KMS-11 (cell line): ENCODE data around the gene MRPL53.

Experiments
- H2AFZ ChIP-seq: fragments of 200-600 bp; sonication (generic); 2 replicates; pipeline ENCODE4 v1.6.1; 2016; ENCODE audit warnings: antibody characterized with exemption, mixed run types, low read depth
- H3K27ac ChIP-seq: fragments of 200-600 bp; sonication (generic); 2 replicates; pipeline ENCODE4 v1.6.1; 2016; ENCODE audit warnings: mild to moderate bottlenecking, mixed run types
- H3K27me3 ChIP-seq: fragments of 200-600 bp; sonication (generic); 2 replicates; pipeline ENCODE4 v1.6.1; 2017; ENCODE audit warnings: mild to moderate bottlenecking, low read depth, mixed run types, moderate library complexity; ENCODE audit not compliant: insufficient read depth
- H3K36me3 ChIP-seq: fragments of 200-600 bp; sonication (generic); 2 replicates; pipeline ENCODE4 v1.6.1; 2017; ENCODE audit warnings: mild to moderate bottlenecking, mixed run types; ENCODE audit not compliant: insufficient read depth
- H3K4me1 ChIP-seq: fragments of 200-600 bp; sonication (generic); 2 replicates; pipeline ENCODE4 v1.6.1; 2016; ENCODE audit warnings: mild to moderate bottlenecking, low read depth, mixed run types; ENCODE audit not compliant: poor library complexity, severe bottlenecking
- H3K4me2 ChIP-seq: fragments of 200-600 bp; sonication (generic); 2 replicates; pipeline ENCODE4 v1.7.0; 2016; ENCODE audit warnings: mild to moderate bottlenecking, mixed run types
- H3K4me3 ChIP-seq: fragments of 200-600 bp; sonication (generic); IDR thresholded peaks from 2 replicates; pipeline ENCODE4 v1.6.1; 2017; ENCODE audit warnings: low read depth, low read length, mixed read lengths; ENCODE audit not compliant: insufficient read depth
- H3K79me2 ChIP-seq: fragments of 200-600 bp; sonication (generic); 2 replicates; pipeline ENCODE4 v1.6.1; 2016; ENCODE audit warnings: low read depth, mixed run types; ENCODE audit not compliant: insufficient read depth
- H3K9ac ChIP-seq: fragments of 200-600 bp; sonication (generic); 2 replicates; pipeline ENCODE4 v1.6.1; 2016; ENCODE audit warnings: mild to moderate bottlenecking, mixed run types
- H4K20me1 ChIP-seq: fragments of 200-600 bp; sonication (generic); 2 replicates; pipeline ENCODE4 v1.6.1; 2016; ENCODE audit warnings: mild to moderate bottlenecking, mixed run types; ENCODE audit not compliant: insufficient read depth
- TF ChIP-seq, protein P1 (sequence below): fragments of 200-600 bp; sonication (generic); conservative IDR thresholded peaks from 2 replicates; pipeline ENCODE4 v1.6.1; 2017; ENCODE audit warnings: low read depth, mild to moderate bottlenecking, antibody characterized with exemption, low read length, moderate library complexity, mixed read lengths

The MRPL53 gene

DNA sequence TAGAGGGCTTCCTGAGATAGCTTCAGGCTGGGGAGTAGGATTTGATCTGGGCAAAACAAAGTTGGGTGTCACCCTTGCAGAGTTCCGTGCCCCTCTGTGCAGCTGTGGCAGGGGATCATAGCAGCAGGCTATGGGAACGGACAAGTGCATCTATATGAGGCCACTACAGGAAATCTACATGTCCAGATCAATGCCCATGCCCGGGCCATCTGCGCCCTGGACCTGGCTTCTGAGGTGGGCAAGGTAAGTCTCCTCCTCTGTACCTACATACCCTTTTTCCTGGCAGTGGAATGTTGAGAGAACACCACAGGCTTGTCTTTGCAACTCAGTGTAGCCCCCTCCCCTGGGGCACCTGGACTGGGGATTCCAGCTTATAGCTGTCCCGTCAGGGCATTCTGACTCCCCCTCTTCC, 47.5 kb downstream of the MRPL53 start:
- no peak overlapping the region for H2AFZ ChIP-seq
- H3K4me3 ChIP-seq, result no peak overlapping the region
- H3K79me2 ChIP-seq, result no peaks in the 10 kb centered on the region
- H3K9ac ChIP-seq, result no peak overlapping the region
- H3K4me2 ChIP-seq, result no peak overlapping the region
- no peak overlapping the region for H3K27ac ChIP-seq
- no peaks in the 10 kb centered on the region for H4K20me1 ChIP-seq
- H3K4me1 ChIP-seq, result peaks cover 14% of the 10 kb centered on the region
- H3K27me3 ChIP-seq, result no peaks in the 10 kb centered on the region
- no peaks in the 10 kb centered on the region for H3K36me3 ChIP-seq
- TF ChIP-seq, protein P1, sequence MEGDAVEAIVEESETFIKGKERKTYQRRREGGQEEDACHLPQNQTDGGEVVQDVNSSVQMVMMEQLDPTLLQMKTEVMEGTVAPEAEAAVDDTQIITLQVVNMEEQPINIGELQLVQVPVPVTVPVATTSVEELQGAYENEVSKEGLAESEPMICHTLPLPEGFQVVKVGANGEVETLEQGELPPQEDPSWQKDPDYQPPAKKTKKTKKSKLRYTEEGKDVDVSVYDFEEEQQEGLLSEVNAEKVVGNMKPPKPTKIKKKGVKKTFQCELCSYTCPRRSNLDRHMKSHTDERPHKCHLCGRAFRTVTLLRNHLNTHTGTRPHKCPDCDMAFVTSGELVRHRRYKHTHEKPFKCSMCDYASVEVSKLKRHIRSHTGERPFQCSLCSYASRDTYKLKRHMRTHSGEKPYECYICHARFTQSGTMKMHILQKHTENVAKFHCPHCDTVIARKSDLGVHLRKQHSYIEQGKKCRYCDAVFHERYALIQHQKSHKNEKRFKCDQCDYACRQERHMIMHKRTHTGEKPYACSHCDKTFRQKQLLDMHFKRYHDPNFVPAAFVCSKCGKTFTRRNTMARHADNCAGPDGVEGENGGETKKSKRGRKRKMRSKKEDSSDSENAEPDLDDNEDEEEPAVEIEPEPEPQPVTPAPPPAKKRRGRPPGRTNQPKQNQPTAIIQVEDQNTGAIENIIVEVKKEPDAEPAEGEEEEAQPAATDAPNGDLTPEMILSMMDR, result no peak

DNA sequence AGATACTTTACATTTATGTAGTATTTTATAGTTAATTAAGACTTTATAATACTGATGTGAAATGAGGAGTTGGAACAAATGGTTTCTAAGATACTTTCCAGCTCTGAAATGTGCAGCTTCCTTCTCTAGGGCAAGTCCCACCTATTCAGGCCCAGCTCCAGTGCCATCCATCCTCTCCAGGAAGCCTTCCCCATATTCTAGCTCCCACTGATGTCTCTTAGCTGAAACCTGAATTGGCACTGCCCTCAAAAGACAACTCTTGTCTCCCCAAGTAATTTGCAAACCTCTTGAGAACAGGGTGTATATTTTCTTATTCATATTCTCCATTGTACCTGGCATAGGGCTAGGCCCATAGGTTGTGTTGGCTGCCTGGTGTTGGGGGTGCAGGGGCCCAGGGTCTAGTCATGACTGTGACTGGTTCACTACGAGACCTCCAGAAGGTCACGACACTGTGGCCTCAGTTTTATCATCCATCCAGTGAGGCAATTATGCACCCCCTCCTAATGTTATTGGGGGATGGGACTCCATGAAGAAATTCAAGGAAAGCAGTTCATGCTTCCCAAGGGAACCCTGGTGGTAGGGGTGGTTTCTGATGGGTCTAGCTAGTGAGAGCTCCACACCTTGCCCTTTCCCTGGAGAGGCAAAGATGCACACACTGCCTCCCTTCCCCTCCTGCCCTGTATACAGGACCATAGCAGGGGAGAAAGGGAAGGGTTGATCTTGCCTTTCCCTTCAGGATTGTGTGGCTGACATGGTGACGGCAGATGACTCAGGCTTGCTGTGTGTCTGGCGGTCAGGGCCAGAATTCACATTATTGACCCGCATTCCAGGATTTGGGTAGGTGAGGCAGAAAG, 48.1 kb downstream of the MRPL53 start:
- Histone ChIP-seq H2AFZ (no peak overlapping the region), H4K20me1 (no peaks in the 10 kb centered on the region), H3K27ac (no peak overlapping the region), H3K36me3 (no peaks in the 10 kb centered on the region), H3K27me3 (no peaks in the 10 kb centered on the region), H3K4me3 (no peak overlapping the region), H3K4me2 (no peak overlapping the region), H3K9ac (no peak overlapping the region), H3K79me2 (no peaks in the 10 kb centered on the region), H3K4me1 (peaks cover 14% of the 10 kb centered on the region)
- TF ChIP-seq, protein P1, result no peak

DNA sequence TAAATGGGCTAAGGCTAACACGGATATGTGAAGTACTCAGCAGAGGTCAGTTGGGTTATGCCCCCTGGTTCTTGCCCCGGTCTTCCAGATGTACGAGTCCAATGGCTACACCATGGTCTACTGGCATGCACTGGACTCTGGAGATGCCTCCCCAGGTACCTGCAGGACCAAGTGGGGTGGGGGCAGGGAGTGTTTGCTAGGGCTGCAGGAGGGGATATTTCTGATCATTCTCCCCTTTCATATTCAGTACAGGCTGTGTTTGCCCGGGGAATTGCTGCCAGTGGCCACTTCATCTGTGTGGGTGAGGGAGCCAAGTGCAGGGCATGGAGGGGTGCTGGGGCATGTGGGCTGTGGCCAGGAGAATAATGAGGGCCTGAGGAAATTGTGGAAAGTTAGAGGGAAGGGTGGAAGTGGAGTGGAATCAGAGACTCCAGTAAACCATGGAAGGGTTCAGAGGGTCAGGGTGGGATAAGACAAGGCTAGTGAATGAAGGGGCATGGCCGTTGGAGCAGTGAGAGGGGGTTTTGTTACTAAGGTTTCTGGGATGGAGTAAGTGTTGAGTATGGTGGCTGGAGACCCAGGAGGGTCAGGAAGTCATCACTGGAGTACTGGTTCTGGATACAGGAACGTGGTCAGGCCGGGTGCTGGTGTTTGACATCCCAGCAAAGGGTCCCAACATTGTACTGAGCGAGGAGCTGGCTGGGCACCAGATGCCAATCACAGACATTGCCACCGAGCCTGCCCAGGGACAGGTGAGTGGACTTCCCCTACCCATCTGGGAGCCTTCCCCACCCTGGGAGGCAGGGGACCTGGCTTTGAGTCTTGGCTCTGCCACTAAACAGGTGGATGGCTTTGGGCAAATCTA, 49.0 kb downstream of the MRPL53 start:
- no peak overlapping the region for H3K9ac ChIP-seq
- no peak overlapping the region for H3K4me3 ChIP-seq
- H4K20me1 ChIP-seq, result no peaks in the 10 kb centered on the region
- H3K36me3 ChIP-seq, result no peaks in the 10 kb centered on the region
- H3K27ac ChIP-seq, result no peak overlapping the region
- H3K4me2 ChIP-seq, result no peak overlapping the region
- no peak overlapping the region for H2AFZ ChIP-seq
- H3K27me3 ChIP-seq, result no peaks in the 10 kb centered on the region
- H3K4me1 ChIP-seq, result peaks cover 14% of the 10 kb centered on the region
- TF ChIP-seq, protein P1, result no peak
- H3K79me2 ChIP-seq, result no peaks in the 10 kb centered on the region
